OCI-LY3 (cell line): Measurements from ENCODE around the gene ARRDC1.
A peak's percentile ranks its signal among the peaks of the same experiment; 100 is the strongest.
"Not testable (repeated sequence)": the region's sequence is repeated elsewhere in the genome, so short reads cannot be mapped to it uniquely, and the experiment has no call there.

Experiments used
- H2AFZ ChIP-seq: fragments of 200-600, 300-600 bp; shearing (Covaris generic); 2 replicates; pipeline ENCODE4 v1.6.0; 2014; ENCODE audit warnings: antibody characterized with exemption, low read depth, low read length
- H3K27ac ChIP-seq: fragments of 200-600, 300-600 bp; sonication (generic); 2 replicates; pipeline ENCODE4 v1.5.1; 2014; ENCODE audit warnings: mild to moderate bottlenecking, low read length, moderate library complexity, mixed read lengths
- H3K27me3 ChIP-seq: fragments of 200-600, 300-600 bp; sonication (generic); 2 replicates; pipeline ENCODE4 v1.6.1; 2014; ENCODE audit warnings: low read depth, low read length, mixed read lengths
- H3K36me3 ChIP-seq: fragments of 200-600, 300-600 bp; sonication (generic); replicated peaks from 2 replicates; pipeline ENCODE3; 2014; ENCODE audit warnings: low read depth, low read length, mixed read lengths
- H3K4me1 ChIP-seq: fragments of 300-600, 200-600 bp; sonication (generic); 2 replicates; pipeline ENCODE4 v1.6.1; 2014; ENCODE audit warnings: low read length, mixed read lengths
- H3K4me2 ChIP-seq: fragments of 200-600, 300-600 bp; sonication (generic); 2 replicates; pipeline ENCODE4 v1.6.1; 2014; ENCODE audit warnings: low read length, mixed read lengths
- H3K4me3 ChIP-seq: fragments of 300-600, 200-600 bp; sonication (generic); 2 replicates; pipeline ENCODE4 v1.5.1; 2014; ENCODE audit warnings: antibody characterized with exemption, mild to moderate bottlenecking, low read length, moderate library complexity
- H3K79me2 ChIP-seq: fragments of 300-600, 200-600 bp; shearing (Covaris generic); 2 replicates; pipeline ENCODE4 v1.6.1; 2014; ENCODE audit warnings: mild to moderate bottlenecking, low read length, mixed read lengths
- H3K9ac ChIP-seq: fragments of 300-600, 200-600 bp; shearing (Covaris generic); 2 replicates; pipeline ENCODE4 v1.6.0; 2014; ENCODE audit warnings: mild to moderate bottlenecking, low read length, moderate library complexity
- H3K9me3 ChIP-seq: fragments of 200-600, 300-600 bp; shearing (Covaris generic); 2 replicates; pipeline ENCODE4 v1.6.1; 2014; ENCODE audit warnings: low read length, mixed read lengths; ENCODE audit not compliant: insufficient read depth
- H4K20me1 ChIP-seq: fragments of 200-600, 300-600 bp; sonication (generic); 2 replicates; pipeline ENCODE4 v1.6.1; 2016; ENCODE audit warnings: low read length, mixed read lengths; ENCODE audit not compliant: insufficient read depth
- CTCF ChIP-seq: fragments of 200-600, 300-600 bp; sonication (generic); IDR thresholded peaks from 2 replicates; pipeline ENCODE4 v1.5.1; 2014; ENCODE audit warnings: antibody characterized with exemption, low read length, low read depth
- EZH2phosphoT487 ChIP-seq: fragments of 200-600 bp; shearing (Covaris generic); IDR thresholded peaks from 2 replicates; pipeline ENCODE4 v1.6.1; 2018; ENCODE audit warnings: antibody characterized with exemption, mixed run types, low read depth

The ARRDC1 gene

GRCh38 chr9:137590469-137591383, 14.8 kb upstream of the ARRDC1 start, which contains the start of gene ZMYND19:
Gene ZMYND19 (minus strand): TSS chr9:137590512. CDS start chr9:137590263, 249 bp downstream.
- Histone ChIP-seq H3K9me3 (no peaks in the 10 kb centered on the region), H3K4me2 (peak within 1 kb of the TSS; percentile 95), H3K9ac (peak within 1 kb of the TSS; percentile 77), H3K27me3 (no peaks in the 10 kb centered on the region), H3K79me2 (peaks cover 25% of the 10 kb centered on the region), H3K27ac (no peak within 1 kb of the TSS), H3K4me1 (peaks cover 8% of the 10 kb centered on the region), H3K36me3 (peaks cover 21% of the 10 kb centered on the region), H2AFZ (no peak within 1 kb of the TSS), H3K4me3 (peak within 1 kb of the TSS; percentile 88), H4K20me1 (peaks cover 12% of the 10 kb centered on the region)
- TF ChIP-seq CTCF (no peak), EZH2phosphoT487 (no peak)

- TF ChIP-seq EZH2phosphoT487 (no peak), CTCF (no peak)
- no peak overlapping the region for H3K4me2 ChIP-seq
- H2AFZ ChIP-seq = no peak overlapping the region
- H4K20me1 ChIP-seq = peaks cover 12% of the 10 kb centered on the region
- no peak overlapping the region for H3K27ac ChIP-seq
- H3K9me3 ChIP-seq = no peaks in the 10 kb centered on the region
- peaks cover 24% of the 10 kb centered on the region for H3K79me2 ChIP-seq
- H3K36me3 ChIP-seq = peaks cover 5% of the 10 kb centered on the region
- peaks cover 8% of the 10 kb centered on the region for H3K4me1 ChIP-seq
- H3K27me3 ChIP-seq = no peaks in the 10 kb centered on the region
- no peak overlapping the region for H3K9ac ChIP-seq
- no peak overlapping the region for H3K4me3 ChIP-seq
These were observed 12.7 kb upstream of the ARRDC1 start for GRCh38 chr9:137592767-137593166.

GRCh38 chr9:137593176-137593575, 12.3 kb upstream of the ARRDC1 start:
- Histone ChIP-seq H3K9me3 (no peaks in the 10 kb centered on the region), H3K79me2 (peaks cover 20% of the 10 kb centered on the region), H3K36me3 (peaks cover under 1% of the 10 kb centered on the region), H3K4me2 (no peak overlapping the region), H3K27me3 (no peaks in the 10 kb centered on the region), H3K9ac (no peak overlapping the region), H3K4me3 (no peak overlapping the region), H3K27ac (no peak overlapping the region), H3K4me1 (peaks cover 8% of the 10 kb centered on the region), H4K20me1 (peaks cover 12% of the 10 kb centered on the region), H2AFZ (no peak overlapping the region)
- TF ChIP-seq CTCF (no peak), EZH2phosphoT487 (no peak)

GRCh38 chr9:137596577-137596976, 8.9 kb upstream of the ARRDC1 start:
- H3K9ac ChIP-seq, H3K27ac ChIP-seq, H3K9me3 ChIP-seq, H3K79me2 ChIP-seq, H3K27me3 ChIP-seq, H3K36me3 ChIP-seq, H3K4me2 ChIP-seq, H4K20me1 ChIP-seq, H3K4me3 ChIP-seq, H3K4me1 ChIP-seq, H2AFZ ChIP-seq: not testable (repeated sequence)
